ENCODE measurements around the gene STING1.
"Not testable (repeated sequence)": the region's sequence is repeated elsewhere in the genome, so short reads cannot be mapped to it uniquely, and the experiment has no call there.

STING1 gene

DNA sequence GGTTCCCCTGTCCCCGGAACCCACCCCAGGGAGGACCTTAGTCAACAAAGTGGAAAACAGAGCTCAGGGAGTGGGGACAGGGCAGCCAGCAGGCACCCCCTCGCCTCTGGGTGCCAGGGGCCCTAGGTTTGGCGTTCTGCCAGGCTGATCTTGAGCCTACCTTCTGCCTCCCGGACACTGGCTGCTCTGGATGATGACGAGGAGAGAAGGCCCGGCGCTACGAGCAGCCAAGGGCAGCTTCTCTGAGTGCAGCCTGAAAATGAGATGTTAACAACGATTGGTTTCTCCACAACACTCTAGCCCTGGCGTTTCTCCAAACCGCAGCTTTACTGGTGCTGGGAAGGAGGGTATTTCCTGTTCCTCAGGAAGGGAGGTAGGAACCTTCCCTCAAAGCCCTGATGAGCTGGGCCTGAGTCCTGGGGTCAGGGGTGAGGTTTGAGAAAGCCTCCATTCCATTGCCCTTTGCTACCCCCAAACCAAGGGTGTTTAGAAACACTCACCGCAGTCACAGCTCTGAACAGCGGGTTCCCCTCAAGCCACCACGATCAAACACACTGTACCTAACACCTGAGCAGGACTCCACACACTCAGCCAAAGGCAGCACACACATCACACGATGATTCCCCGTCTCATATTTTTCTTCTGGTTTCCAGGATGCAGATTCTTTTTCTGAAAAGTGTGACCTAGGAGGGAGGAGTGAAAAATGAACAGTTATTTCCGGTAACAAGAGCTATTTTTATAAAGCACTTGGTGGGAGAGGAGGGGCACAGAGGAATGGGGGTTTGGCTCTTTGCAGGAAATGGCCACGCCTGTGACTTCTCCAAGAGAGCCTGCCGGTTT lies at the start of gene STING1:
Gene STING1, minus strand, starts transcription at position 709 of the 840 bp plus-strand sequence. CDS start 1,054 bp downstream, outside the sequence.
- in situ Hi-C loops (cut with MboI; ENCODE audit: low sequenced_read_pairs), result no loop called here

GRCh38 chr5:139531772-139532169 lies 49.2 kb upstream of the STING1 start:
- in situ Hi-C loops (cut with MboI; ENCODE audit: low sequenced_read_pairs), result no loop called here

DNA sequence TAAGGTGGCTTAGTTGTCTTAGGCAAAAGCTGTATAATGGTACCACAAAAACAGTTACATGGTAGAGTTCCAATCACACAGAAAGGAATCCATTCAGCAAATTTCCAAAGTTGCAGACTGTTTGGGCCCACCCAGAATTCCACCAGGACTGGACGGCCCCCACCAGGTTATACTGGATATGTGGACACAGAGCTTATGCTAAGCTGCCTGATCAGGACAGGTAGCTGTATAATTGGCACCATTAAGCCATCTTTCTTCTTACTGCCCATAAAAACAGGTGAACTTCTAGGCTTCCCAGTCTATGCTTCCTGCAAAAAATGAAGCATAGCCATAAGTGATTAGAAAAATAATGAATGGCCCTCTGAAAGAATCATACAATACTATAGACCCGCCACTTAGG lies 47.5 kb upstream of the STING1 start:
- in situ Hi-C loops (cut with MboI; ENCODE audit: low sequenced_read_pairs), result not testable (repeated sequence)

DNA sequence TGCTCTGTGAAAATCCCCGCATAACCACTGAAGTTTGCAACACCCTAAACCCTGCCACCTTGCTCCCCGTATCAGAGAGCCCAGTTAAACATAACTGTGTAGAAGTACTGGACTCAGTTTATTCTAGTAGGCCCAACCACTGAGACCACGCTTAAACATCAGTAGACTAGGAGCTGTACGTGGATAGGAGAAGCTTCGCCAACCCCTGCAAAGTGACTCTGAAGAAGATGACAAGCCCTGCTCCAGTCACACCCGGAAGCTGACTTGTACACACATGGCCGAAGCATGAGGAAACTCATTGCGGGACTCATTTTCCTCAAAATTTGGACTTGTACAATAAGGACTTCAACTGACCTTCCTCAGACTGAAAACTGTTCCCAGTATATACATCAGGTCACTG lies 46.1 kb upstream of the STING1 start:
- in situ Hi-C loops (cut with MboI; ENCODE audit: low sequenced_read_pairs), result not testable (repeated sequence)

DNA sequence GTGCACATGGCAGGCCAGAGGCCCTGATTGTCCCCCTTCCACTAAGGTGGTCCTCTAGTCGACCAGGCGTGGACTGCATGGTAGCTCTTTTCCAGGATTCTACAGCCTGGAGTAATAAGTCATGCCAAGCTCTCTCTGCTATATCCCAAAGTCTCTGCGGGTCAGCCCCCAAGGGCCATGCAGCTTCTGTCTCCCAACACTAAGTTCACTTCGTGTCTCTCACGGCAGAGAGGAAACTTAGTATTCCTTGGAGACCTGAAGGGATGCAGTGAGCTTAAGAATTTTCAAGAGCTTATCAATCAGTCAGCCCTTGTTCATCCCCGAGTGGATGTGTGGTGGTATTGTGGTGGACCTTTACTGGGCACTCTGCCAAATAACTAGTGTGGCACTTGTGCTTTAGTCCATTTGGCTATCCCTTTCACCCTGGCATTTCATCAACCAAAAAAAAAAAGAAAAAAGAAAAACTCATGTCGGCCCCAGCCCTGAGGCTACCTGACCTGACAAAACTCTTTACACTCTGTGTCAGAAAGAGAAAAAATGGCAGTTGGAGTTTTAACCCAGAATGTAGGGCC lies 45.4 kb upstream of the STING1 start:
- in situ Hi-C loops (cut with MboI; ENCODE audit: low sequenced_read_pairs), result not testable (repeated sequence)

DNA sequence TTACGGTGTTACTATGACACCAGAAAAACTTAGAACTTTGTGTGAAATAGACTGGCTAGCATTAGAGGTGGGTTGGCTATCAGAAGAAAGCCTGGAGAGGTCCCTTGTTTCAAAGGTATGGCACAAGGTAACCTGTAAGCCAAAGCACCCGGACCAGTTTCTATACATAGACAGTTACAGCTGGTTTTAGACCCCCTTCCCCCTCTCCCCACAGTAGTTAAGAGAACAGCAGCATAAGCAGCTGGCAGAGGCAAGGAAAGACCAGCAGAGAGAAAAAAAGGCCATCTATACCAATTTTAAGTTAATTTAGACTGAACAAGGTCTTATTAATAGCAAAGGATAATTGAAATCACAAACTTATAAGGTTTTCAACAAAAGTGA lies 44.5 kb upstream of the STING1 start:
- in situ Hi-C loops (cut with MboI; ENCODE audit: low sequenced_read_pairs), result not testable (repeated sequence)

- in situ Hi-C loops (cut with MboI; ENCODE audit: low sequenced_read_pairs), result not testable (repeated sequence)
These were observed 43.9 kb upstream of the STING1 start for GRCh38 chr5:139526309-139527089.

- in situ Hi-C loops (cut with MboI; ENCODE audit: low sequenced_read_pairs), result not testable (repeated sequence)
These were observed 43.2 kb upstream of the STING1 start for GRCh38 chr5:139525586-139526308.

GRCh38 chr5:139524940-139525585 lies 42.5 kb upstream of the STING1 start:
- in situ Hi-C loops (cut with MboI; ENCODE audit: low sequenced_read_pairs), result no loop called here

- in situ Hi-C loops (cut with MboI; ENCODE audit: low sequenced_read_pairs), result no loop called here
These were observed 41.9 kb upstream of the STING1 start for GRCh38 chr5:139524446-139524845.

- in situ Hi-C loops (cut with MboI; ENCODE audit: low sequenced_read_pairs), result no loop called here
These were observed 41.3 kb upstream of the STING1 start for GRCh38 chr5:139523635-139524445.

DNA sequence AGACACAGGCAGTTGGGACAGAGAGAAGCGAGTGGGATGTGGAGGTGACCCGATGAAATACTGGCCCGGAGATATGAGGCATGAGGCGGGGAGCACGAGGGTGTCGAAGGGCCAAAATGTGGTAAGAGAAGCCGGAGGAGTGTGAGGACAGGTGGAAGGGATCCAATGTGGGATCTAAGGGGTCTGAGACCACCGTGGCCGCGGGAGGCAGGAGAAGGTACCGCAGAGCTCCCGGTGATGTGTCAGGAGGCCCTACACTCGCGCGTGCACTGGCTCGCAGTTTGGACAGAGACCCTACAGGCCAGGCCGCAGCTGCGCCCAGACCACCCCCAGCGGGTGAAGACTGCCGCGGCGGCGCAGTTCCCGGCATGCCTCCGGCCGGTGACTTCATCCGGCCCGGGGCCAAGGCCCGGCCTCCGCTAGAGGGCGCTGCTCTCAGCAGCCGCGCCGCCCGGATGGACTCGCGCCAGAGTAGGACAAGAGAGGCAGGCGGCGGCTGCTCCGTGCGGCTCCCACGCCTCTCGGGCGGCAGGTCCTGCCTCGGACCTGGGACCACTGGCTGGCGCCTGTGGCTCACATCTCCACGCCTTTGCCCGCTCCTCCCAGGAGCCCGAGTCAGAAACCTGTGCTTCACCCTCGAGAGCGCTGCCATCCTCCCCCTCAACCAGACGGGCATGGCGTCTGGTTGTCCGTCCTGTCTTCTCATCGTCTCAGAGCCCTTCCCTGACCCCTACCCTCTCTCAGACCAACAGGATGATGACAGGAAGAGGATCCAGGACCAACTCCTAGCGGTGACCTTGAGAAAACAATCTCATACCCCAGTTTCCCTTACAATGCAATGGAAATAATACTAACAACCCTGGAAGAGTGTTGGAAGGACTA lies 35.4 kb upstream of the STING1 start:
- in situ Hi-C loops (cut with MboI; ENCODE audit: low sequenced_read_pairs), result no loop called here

- in situ Hi-C loops (cut with MboI; ENCODE audit: low sequenced_read_pairs), result no loop called here
These were observed 31.9 kb upstream of the STING1 start for GRCh38 chr5:139514486-139514856.

DNA sequence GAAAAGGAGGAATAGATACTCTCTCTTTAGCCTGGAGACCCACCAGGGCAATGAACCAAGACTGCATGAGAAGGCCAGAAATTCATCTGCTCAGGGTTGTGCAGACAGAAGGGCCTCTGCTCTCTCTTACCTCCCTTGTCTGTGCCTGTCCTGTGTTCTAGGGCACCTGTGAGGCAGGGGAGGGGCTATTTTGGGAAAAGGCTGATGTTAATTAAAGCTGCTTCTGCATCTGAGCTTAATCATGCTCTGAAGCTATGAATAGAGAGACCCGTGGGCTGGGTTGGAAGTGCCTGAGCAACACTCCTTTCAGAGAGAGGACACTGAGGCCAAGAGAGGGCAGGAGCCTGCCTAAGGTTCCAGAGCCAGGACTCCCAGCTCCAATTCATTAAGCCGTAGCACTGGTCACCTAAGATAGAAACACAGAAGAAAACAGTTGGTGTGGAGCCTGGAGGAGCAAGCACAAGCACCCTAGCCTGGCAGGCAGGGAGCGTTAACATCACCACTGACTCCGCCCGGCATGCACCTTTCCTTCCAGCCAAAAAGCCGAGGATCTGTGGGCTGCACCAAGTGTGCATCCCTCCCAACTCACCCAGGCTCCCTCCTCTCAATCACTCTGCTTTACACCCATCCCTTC lies 31.4 kb upstream of the STING1 start:
- in situ Hi-C loops (cut with MboI; ENCODE audit: low sequenced_read_pairs), result no loop called here

DNA sequence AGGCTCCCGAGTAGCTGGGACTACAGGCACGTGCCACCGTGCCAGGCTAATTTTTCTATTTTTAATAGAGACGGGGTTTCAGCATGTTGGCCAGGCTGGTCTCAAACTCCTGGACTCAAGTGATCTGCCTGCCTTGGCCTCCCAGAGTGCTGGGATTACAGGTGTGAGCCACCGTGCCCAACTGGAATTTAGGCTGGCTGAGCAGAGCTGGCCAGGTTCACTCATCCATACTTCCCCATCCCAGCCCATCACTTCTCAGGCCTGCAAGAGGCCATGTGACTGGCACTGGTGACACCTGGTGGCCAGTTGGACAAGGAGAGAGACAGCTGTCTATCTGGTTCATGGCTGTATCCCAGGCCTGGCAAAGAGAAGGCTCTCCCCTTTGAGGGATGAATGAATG lies 30.9 kb upstream of the STING1 start:
- in situ Hi-C loops (cut with MboI; ENCODE audit: low sequenced_read_pairs), result not testable (repeated sequence)

DNA sequence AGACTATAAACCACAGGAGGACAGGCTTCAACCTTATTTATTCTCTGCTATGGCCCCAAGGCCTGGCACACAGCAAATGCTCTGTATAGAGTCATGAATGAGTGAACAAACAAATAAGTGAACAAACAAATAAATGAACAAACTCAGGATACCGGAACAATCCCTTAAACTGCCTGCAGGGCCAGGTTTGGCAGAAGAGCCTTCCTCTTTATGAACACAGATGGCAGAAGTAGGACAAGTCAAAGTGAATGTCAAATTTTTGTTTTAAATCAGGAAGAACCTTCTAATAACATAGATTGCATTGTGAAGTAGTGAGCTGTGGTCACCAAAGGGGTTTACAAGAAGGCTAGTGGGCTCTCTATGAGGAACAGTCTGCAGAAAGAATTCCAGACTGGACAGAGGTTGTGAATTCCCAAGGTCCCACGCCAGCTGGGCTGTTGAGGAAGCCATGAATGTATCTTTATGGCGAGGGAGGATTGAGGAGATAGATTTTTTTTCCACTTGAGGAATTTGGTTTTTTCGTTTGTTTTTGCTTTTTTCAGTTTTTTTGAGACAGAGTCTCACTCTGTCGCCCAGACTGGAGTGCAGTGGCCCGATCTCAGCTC lies 30.3 kb upstream of the STING1 start:
- in situ Hi-C loops (cut with MboI; ENCODE audit: low sequenced_read_pairs), result no loop called here

GRCh38 chr5:139504722-139505121 lies 22.2 kb upstream of the STING1 start:
- in situ Hi-C loops (cut with MboI; ENCODE audit: low sequenced_read_pairs), result not testable (repeated sequence)

GRCh38 chr5:139503879-139504278 lies 21.3 kb upstream of the STING1 start:
- in situ Hi-C loops (cut with MboI; ENCODE audit: low sequenced_read_pairs), result not testable (repeated sequence)
